NCI-H1436 (cell line): ENCODE results near the gene NUDT8.
"Not testable (repeated sequence)": the region's sequence is repeated elsewhere in the genome, so short reads cannot be mapped to it uniquely, and the experiment has no call there.

ENCODE experiments used
- DNase-seq: peaks from one replicate; lab custom pipeline; 2025; lab: John Stamatoyannopoulos, UW

Gene NUDT8

GRCh38 chr11:67641338-67642172 lies 11.8 kb upstream of the NUDT8 start:
- no peak for DNase-seq

GRCh38 chr11:67640758-67641337 lies 11.1 kb upstream of the NUDT8 start:
- DNase-seq, result no peak

- DNase-seq, result no peak
Measured at GRCh38 chr11:67640021-67640757, 10.5 kb upstream of the NUDT8 start.

- no peak for DNase-seq
Measured at GRCh38 chr11:67639438-67639859, 9.7 kb upstream of the NUDT8 start, which contains the start of gene TBX10. TSS of gene TBX10 (minus strand) at chr11:67639763. CDS start at chr11:67639472, 291 bp downstream.

GRCh38 chr11:67638535-67639437 lies 9.0 kb upstream of the NUDT8 start:
- no peak for DNase-seq

GRCh38 chr11:67637441-67637840 lies 7.7 kb upstream of the NUDT8 start:
- not testable (repeated sequence) for DNase-seq

- DNase-seq, result no peak
Measured at GRCh38 chr11:67636962-67637361, 7.2 kb upstream of the NUDT8 start.

- DNase-seq, result no peak
Measured at GRCh38 chr11:67635231-67635521, 5.4 kb upstream of the NUDT8 start.

- no peak for DNase-seq
Measured at GRCh38 chr11:67634366-67635230, 4.9 kb upstream of the NUDT8 start.

GRCh38 chr11:67633758-67634365 lies 4.1 kb upstream of the NUDT8 start:
- DNase-seq, result no peak

GRCh38 chr11:67632982-67633755 lies 3.4 kb upstream of the NUDT8 start:
- DNase-seq, result no peak

- no peak for DNase-seq
Measured at GRCh38 chr11:67632175-67632981, 2.6 kb upstream of the NUDT8 start.

GRCh38 chr11:67631853-67632174 lies 2.1 kb upstream of the NUDT8 start:
- no peak for DNase-seq

GRCh38 chr11:67631411-67631810 lies 1.7 kb upstream of the NUDT8 start:
- DNase-seq, result no peak

GRCh38 chr11:67630943-67631331 lies 1.2 kb upstream of the NUDT8 start:
- no peak for DNase-seq

GRCh38 chr11:67630228-67630942 lies 648 bp upstream of the NUDT8 start:
- peak; percentile 97 for DNase-seq

- no peak for DNase-seq
Measured at GRCh38 chr11:67628710-67629385, 889 bp downstream of the NUDT8 start.
